ENCODE measurements around the gene CKS1B.

CKS1B gene

DNA sequence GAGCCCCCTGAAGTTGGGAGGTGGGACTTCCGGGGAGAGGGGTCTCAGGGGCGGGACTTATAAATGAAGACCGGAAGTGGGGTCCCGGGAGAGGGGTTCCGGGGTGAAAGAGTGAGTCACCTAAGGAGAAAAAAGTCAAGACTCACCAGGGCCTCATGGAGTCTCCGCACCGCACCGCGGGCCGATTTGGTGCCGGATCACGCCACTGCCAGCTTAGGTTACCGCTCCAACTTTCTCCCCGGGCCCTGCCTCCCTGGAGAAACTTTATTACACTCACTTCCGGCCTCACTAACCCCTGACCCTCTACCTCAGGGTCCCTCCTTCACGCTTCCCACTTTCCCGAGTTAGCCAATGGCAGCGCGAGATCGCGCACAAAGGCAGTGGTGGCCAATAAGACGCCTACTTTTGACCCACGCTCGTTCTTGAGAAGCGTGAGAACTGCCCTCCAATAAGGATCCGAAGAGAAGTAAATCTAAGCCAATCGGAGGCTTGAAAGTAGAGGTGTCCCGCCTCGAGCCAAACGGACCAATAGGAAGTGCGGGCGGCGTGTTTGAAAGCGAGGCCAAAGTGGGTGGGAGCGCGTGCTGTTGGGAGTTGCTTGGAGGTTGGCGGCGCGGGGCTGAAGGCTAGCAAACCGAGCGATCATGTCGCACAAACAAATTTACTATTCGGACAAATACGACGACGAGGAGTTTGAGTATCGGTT, at the start of gene CKS1B:
TSS of gene CKS1B (plus strand) at position 580 of the 706 bp plus-strand sequence. CDS start at position 645, 65 bp downstream.
- peak; percentile 94 for DNase-seq (ENCODE audit: low spot score)

DNA sequence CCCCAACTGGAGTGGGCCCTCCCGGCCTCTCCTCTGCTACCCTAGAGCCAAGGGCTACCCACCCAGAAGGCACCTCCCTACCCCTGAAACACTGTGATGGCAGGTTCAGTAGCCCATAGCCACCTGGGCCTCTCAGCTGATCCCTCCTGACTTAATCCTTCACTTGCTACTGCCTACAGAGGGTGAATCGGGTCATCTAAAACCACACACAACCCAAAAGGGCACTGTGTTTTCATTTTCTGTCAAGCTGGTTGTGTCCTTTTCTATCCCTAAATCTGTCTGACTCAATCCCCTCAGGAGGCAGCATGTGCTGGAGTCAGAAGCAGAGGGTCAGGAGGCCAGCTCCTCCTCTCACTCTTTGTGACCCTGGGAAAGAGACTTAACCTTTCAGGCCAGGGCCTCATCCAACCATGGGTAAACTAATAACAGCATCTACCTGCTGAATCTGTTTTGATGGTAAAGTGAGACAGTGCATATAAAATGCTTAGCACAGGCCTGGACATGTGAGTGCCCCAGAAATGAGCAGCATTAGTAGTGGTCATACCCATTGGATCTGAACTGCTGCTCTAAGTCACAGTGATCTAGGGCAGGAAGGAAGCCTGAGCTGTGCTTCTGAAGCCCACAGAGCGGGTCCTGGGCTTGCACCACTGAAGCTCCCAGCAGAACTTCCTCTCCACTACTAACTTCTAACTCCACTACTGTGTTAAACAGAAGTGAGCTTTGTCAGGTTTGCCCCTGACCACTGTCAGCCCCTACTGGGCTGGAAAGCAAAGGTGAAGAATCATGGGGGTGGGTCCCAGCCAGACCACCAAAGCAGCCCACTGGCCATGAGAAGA, 48.9 kb upstream of the CKS1B start:
- DNase-seq (ENCODE audit: low spot score): no peak

DNA sequence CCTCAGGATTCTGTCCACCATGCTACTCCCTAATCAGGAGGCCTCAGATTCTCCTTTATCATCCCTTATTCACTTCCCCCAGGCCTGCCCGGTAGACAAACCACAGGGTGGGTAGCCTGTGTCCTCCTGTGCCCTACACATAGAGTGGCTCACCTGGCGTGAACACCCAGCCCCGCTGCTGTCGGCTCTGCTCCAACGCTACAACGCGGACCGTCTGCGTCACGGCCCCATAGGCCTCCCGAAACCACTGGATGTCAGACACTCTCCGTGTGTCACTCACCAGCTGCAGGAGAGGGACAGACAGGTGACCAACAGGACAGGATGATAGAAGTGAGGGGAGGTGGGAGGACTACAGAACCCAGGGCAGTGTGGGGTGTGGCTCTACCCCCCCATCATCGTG, 48.3 kb upstream of the CKS1B start:
- no peak for DNase-seq (ENCODE audit: low spot score)

DNA sequence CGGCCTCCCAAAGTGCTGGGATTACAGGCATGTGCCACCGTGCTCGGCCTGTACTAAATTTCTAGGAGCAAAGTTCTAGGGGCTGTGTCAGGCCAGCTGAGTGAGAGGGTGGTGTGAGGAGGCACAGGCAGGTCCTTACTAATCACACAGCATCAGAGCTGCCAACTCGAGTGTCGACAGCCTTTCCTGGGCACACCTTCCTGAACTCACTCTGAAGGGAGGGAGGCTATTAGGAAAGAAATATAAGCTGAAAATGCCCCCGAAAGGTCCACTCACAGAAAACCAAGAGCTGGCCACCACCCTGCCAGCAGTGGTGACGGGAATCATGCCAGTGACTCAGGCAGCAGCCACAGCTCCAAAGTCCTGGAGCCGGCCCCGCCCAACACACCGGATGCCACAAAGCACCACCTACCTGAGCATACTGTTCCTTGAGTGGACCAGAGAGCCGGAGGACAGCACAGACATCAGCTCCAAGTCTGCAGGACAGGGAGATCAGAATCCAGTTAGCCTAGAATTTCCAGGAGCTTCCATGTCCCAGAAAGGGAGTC, 42.5 kb upstream of the CKS1B start:
- DNase-seq (ENCODE audit: low spot score): no peak

- DNase-seq (ENCODE audit: low spot score): no peak
Measured at GRCh38 chr1:154934358-154934948, 40.0 kb upstream of the CKS1B start.

GRCh38 chr1:154935749-154936554, 38.5 kb upstream of the CKS1B start:
- DNase-seq (ENCODE audit: low spot score): no peak

GRCh38 chr1:154936555-154937084, 37.9 kb upstream of the CKS1B start, which contains the start of gene PMVK:
TSS of gene PMVK (minus strand) at chr1:154936719. CDS start at chr1:154936685, 34 bp downstream.
- peak; percentile 96 for DNase-seq (ENCODE audit: low spot score)

DNA sequence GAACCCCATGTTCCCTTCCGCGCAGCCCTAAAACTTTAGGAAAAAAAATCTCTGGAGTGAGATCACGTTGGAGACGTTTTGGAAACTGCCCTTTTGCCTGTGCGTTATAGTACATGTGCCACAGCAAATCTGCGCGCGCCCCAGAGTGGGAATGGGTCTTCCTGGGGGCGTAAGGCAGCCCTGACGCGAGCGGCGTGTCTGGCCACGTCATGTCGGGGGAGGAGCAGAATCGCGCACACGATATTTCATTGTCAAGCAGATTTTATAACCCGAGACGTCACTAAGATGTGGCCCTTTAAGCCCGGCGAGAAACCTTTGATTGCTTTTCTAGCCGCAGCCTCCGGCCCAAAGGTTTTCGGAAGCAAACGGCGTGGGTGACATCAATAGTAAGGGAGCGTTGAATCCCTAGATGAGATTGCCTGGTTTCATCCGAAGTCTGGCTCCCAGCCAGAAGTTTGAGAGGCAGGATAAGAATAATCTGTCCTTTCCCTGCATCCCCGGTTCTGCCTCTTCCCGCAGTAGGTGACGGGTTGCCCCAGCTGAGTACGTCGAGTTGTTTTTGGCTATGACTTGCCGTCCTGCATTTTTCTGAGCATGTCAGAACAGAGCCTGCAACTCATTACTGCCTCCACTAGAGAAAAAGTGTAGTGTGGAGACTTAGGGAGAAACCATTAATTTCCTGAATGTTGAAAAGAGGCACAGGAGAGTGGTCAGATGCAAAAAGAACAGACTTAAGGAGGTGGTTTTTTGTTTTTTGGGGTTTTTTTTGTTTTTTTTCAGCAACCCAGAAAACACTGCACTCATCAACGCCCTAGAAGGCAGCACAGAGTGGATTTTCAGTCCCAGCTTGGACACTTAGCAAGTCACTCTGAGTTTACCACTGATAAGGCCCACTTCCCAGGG, 37.1 kb upstream of the CKS1B start:
- peak; percentile 94 for DNase-seq (ENCODE audit: low spot score)

DNA sequence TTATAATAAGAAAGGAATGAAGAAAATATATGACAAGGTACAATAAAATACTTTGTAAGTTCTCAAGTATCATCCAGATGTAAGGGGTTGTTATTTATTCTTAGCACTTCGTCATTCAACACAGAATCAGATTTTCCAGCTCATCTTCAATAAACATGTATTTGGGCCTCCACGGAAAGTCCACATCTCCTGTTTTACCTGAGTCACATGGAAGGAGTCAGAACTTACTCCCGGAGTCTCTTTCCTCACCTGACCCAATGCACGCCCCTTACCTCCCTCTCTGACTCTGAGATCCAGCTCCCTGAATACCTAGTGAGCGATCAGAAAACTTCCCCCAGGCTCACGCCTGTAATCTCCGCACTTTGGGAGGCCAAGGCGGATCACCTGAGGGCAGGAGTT, 36.5 kb upstream of the CKS1B start:
- no peak for DNase-seq (ENCODE audit: low spot score)

GRCh38 chr1:154938604-154939399, 35.7 kb upstream of the CKS1B start:
- DNase-seq (ENCODE audit: low spot score): no peak

DNA sequence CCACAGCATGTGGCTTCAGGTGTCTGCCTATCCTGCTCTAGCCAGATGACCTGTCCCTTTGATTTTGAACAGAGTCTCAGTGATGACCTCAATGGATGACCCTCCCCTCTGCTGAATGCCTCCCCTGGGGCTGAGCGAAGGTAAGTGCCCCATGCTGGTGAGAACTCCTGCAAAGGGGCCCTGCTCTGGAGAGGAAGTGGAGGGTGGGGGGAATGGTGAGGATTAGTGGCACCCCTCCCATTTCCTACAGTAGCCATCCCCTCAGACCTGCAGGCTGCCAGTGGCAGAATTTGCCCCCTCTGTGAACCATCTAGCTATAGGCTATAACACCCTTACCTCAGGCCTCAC, 34.3 kb upstream of the CKS1B start:
- DNase-seq (ENCODE audit: low spot score): no peak

DNA sequence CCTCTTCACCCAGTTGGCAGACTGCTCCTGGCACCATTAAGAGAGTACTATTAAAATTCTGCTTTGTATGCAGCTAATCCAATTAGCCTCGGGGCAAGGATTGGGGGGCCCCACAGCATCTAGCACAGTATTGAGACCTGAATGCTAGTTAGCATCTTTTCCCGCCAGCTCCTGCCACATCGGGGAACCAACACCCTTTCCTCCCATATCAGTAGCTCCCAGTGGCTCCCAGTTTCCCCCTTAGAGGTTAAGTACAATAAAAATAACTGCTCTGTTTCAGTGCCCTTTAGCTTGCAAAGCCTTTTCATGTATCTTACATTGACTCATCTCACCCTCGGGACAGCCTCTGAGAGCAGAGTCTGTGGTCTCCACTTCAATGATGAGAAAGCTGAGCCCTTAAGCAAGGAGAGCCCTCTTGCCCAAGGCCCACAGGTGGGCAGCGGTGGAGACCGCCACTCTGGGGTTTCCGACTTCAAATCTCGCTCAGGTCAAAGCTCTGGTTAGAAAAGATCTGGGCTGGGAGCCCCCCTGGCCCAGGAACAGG, 33.8 kb upstream of the CKS1B start:
- DNase-seq (ENCODE audit: low spot score): no peak

- no peak for DNase-seq (ENCODE audit: low spot score)
Measured at GRCh38 chr1:154941333-154942013, 33.0 kb upstream of the CKS1B start.

- peak; percentile 56 for DNase-seq (ENCODE audit: low spot score)
Measured at GRCh38 chr1:154943649-154944400, 30.7 kb upstream of the CKS1B start.

- DNase-seq (ENCODE audit: low spot score): no peak
Measured at GRCh38 chr1:154944401-154945159, 29.9 kb upstream of the CKS1B start.

- no peak for DNase-seq (ENCODE audit: low spot score)
Measured at GRCh38 chr1:154945160-154945961, 29.1 kb upstream of the CKS1B start.
